ENCODE measurements around the gene VAT1. TPM values are rescaled to one million over a fixed set of nuclear protein-coding genes. Genes with fewer than 3 reads are reported as not detected.

Gene VAT1
- total and polyA plus RNA-seq, 9 of the 15 experiments (the other 6 are each of a cell fraction or from before 2014, with no cell fraction given) = 29.4 to 153 (median 66.7) TPM

- TF ChIP-seq ZNF395 (CRISPR knock-in tag; IDR thresholded peaks at IDR 0.05) (no peak; the same call in 1 of the 2 replicates), CBX1 (IDR thresholded peaks at IDR 0.05; ENCODE audit: low read depth) (0 out of 2 replicates have a peak, but pooled peaks have one; percentile 41), GATAD2B (IDR thresholded peaks at IDR 0.05; ENCODE audit: borderline replicate concordance) (no peak; the same call in 1 of the 2 replicates), RBM34 (IDR thresholded peaks at IDR 0.05; ENCODE audit: borderline replicate concordance, insufficient read depth, low read length) (no peak), ZNF764 (CRISPR knock-in tag; IDR thresholded peaks at IDR 0.05; ENCODE audit: low read depth) (no peak), ELF2 (CRISPR knock-in tag; IDR thresholded peaks at IDR 0.05) (no peak), SAP30 (IDR thresholded peaks at IDR 0.05; ENCODE audit: borderline replicate concordance, insufficient read depth, low read depth, low read length, poor library complexity, severe bottlenecking) (peak; percentile 86), ZBTB8A (IDR thresholded peaks at IDR 0.05; ENCODE audit: partially characterized antibody) (no peak), TEAD1 (CRISPR knock-in tag; IDR thresholded peaks at IDR 0.05) (peak in 1 of 2 experiments; percentile 38; a peak in 1 of 4 replicates), ELK1 (CRISPR knock-in tag; IDR thresholded peaks at IDR 0.05) (no peak), ZNF274 (IDR thresholded peaks at IDR 0.05; ENCODE audit: borderline replicate concordance, low read depth, low read length) (no peak), SOX6 (IDR thresholded peaks at IDR 0.05) (peak; percentile 55), TAF15 (IDR thresholded peaks at IDR 0.05; ENCODE audit: low read depth, low read length) (no peak), ZNF444 (CRISPR knock-in tag; IDR thresholded peaks at IDR 0.05) (no peak), E2F8 (IDR thresholded peaks at IDR 0.05; ENCODE audit: low read depth, partially characterized antibody) (no peak), RBM14 (IDR thresholded peaks at IDR 0.05; ENCODE audit: borderline replicate concordance, insufficient read depth, low read depth, low read length) (no peak), RAD51 (IDR thresholded peaks at IDR 0.05; ENCODE audit: borderline replicate concordance, low read depth) (no peak)
Measured at GRCh38 chr17:43024407-43025289, 2.5 kb upstream of the VAT1 start, which contains the start of gene RND2 (continued).

All from K562 (cell line).